ENCODE measurements around the gene CFAP410. TPM values are rescaled to one million over a fixed set of nuclear protein-coding genes. Genes with fewer than 3 reads are reported as not detected.

Gene CFAP410
- total RNA-seq, 4 donors from 2014 or later: 20.5 to 50.6 (median 39.9) TPM

DNA sequence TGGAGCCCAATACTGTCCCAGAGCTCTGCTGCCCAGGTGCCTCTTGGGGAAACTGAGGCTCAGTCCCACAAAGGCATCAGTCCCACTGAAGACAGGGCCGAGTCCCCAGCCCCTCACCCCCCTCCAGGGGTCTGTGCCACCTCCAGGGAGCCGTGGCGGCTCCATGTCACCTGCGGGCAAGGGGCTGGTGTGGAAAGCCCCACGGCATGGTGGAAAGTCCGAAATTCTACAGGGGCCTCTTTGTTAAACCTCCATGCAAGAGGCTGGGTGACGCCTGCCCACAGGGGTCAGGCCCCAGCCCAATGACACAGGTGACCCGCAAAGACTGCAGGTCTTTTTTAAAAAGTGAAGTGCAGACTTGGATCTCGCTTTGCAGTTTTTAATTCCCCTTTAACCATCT lies 56.8 kb downstream of the CFAP410 start:
- Histone ChIP-seq H3K27ac (no peak overlapping the region), H3K9me3 (no peaks in the 10 kb centered on the region), H3K27me3 (no peaks in the 10 kb centered on the region), H3K36me3 (no peaks in the 10 kb centered on the region), H3K4me1 (peaks cover 0 to 8% (median 0%) of the 10 kb centered on the region in 4 donors), H3K4me3 (no peak overlapping the region)
- DNase-seq: no peak
- TF ChIP-seq, protein P1, sequence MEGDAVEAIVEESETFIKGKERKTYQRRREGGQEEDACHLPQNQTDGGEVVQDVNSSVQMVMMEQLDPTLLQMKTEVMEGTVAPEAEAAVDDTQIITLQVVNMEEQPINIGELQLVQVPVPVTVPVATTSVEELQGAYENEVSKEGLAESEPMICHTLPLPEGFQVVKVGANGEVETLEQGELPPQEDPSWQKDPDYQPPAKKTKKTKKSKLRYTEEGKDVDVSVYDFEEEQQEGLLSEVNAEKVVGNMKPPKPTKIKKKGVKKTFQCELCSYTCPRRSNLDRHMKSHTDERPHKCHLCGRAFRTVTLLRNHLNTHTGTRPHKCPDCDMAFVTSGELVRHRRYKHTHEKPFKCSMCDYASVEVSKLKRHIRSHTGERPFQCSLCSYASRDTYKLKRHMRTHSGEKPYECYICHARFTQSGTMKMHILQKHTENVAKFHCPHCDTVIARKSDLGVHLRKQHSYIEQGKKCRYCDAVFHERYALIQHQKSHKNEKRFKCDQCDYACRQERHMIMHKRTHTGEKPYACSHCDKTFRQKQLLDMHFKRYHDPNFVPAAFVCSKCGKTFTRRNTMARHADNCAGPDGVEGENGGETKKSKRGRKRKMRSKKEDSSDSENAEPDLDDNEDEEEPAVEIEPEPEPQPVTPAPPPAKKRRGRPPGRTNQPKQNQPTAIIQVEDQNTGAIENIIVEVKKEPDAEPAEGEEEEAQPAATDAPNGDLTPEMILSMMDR (IDR thresholded peaks at IDR 0.05): no peak
- TF ChIP-seq POLR2A (IDR thresholded peaks at IDR 0.05): no peak

DNA sequence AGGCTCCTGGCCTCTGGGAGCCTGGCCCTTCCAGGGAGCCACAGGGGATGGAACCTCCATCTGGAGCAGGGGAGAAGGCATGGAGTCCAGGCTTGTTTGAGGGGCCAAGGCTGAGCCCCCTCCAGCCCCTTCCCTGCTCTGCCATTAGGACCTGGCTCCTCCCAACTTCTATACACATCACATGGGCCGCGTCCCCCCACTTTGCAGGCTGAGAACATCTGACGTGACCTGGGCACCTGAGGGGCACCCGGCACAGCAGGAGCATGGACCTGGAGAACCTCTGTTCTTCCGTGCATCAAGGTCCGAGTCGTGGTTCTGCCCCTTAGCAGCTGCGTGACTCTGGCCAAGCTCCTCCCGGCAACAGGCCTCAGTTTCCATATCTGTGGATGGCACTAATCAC lies 57.4 kb downstream of the CFAP410 start:
- Histone ChIP-seq H3K4me1 (peaks cover 0 to 8% (median 0%) of the 10 kb centered on the region in 4 donors), H3K4me3 (no peak overlapping the region)

DNA sequence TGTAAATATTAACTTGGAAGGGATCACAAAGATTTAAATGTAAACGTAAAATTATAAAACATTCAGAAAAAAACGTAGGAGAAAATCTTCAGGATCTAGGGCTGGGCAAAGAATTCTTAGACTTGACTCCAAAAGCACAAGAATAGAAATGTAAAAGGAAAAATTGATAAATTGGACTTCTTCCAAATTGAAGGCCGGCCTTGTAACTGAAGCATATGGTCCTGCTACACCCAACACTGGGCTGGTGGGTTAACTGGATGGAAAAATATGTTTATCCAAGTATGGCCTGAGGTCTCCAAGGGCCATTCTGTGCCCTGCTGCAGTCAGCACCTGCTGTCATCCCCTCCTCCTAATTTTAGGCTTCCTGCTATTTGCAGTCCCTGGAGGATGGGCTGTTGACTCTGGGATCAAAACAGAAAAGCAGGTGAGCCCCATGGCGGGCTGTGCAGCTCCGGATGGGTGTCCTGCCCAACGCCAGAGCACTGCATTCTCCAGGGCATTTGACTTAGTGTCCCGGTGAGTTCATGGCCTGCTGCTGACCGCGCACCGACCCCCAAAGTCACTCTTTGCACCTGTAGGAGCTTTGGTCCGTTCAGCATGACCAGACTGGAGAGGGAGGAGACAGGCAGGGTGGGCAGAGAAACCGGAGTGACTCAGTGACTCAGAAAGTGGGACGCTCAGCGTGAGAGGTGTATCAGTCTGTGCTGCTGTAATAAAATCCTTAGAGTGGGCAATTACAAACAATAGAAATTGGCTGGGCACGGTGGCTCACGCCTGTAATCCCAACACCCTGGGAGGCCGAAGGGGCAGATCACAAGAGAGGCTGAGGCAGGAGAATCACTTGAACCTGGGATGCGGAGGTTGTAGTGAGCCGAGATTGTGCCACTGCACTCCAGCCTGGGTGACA lies 59.6 kb downstream of the CFAP410 start:
- no peaks in the 10 kb centered on the region for H3K27me3 ChIP-seq
- no peak overlapping the region for H3K4me3 ChIP-seq
- TF ChIP-seq, protein P1 (IDR thresholded peaks at IDR 0.05): no peak
- TF ChIP-seq POLR2A (IDR thresholded peaks at IDR 0.05): no peak
- H3K36me3 ChIP-seq: no peaks in the 10 kb centered on the region
- H3K27ac ChIP-seq: no peak overlapping the region
- no peak for DNase-seq
- H3K4me1 ChIP-seq: no peaks in the 10 kb centered on the region
- no peaks in the 10 kb centered on the region for H3K9me3 ChIP-seq

More for the DNA sequence above, 57.4 kb downstream of the CFAP410 start:
- H3K27me3 ChIP-seq: no peaks in the 10 kb centered on the region
- no peak for DNase-seq
- no peaks in the 10 kb centered on the region for H3K36me3 ChIP-seq
- no peak overlapping the region for H3K27ac ChIP-seq
- no peaks in the 10 kb centered on the region for H3K9me3 ChIP-seq
- TF ChIP-seq, protein P1 (IDR thresholded peaks at IDR 0.05): no peak

Other genes starting within 250 kb of the CFAP410 start
- 10 to 100 TPM in 2 of 4 donors, 1 to 10 TPM in 2; 5.6 to 63.5 (median 10.6) TPM for gene PWP2, start 232.0 kb downstream of the CFAP410 start, total RNA-seq
- 10 to 100 TPM; 16.5 to 42.9 (median 23.0) TPM for gene GATD3, start 205.7 kb downstream of the CFAP410 start, total RNA-seq
- 10 to 100 TPM in 2 of 4 donors, 1 to 10 TPM in 2; 6.3 to 38.0 (median 9.3) TPM for gene ICOSLG, start 98.4 kb downstream of the CFAP410 start, total RNA-seq
- not detected for gene DNMT3L, start 77.5 kb downstream of the CFAP410 start, total RNA-seq
- gene AIRE, start 53.5 kb downstream of the CFAP410 start, total RNA-seq: 1 to 10 TPM in 1 of 4 donors, not detected in 3; 1.7 TPM
- 100 to 1,000 TPM; 192 to 404 (median 274) TPM for gene PFKL, start 39.3 kb downstream of the CFAP410 start, total RNA-seq
- gene TRPM2, start 14.2 kb upstream of the CFAP410 start, total RNA-seq: 10 to 100 TPM in 1 of 4 donors, 1 to 10 TPM in 3; 1.1 to 27.2 (median 3.3) TPM
- gene LRRC3, start 116.1 kb upstream of the CFAP410 start, total RNA-seq: 1 to 10 TPM; 1.7 to 6.6 (median 2.2) TPM
- gene KRTAP10-1, start 200.8 kb upstream of the CFAP410 start, total RNA-seq: not detected
- not detected for gene KRTAP10-2, start 212.1 kb upstream of the CFAP410 start, total RNA-seq
- gene KRTAP10-3, start 219.4 kb upstream of the CFAP410 start, total RNA-seq: not detected
- not detected for gene KRTAP10-4, start 234.3 kb upstream of the CFAP410 start, total RNA-seq
- not detected for gene KRTAP10-5, start 241.2 kb upstream of the CFAP410 start, total RNA-seq

Data from Peyer's patch (tissue), 4 donors.